ENCODE measurements around the gene LSAMP.

Gene LSAMP

GRCh38 chr3:116260491-116260890, 184.8 kb downstream of the LSAMP start:
- Histone ChIP-seq H3K27me3 (ENCODE audit: insufficient read depth, poor library complexity, severe bottlenecking) (peaks cover 12% of the 10 kb centered on the region), H3K9me3 (ENCODE audit: severe bottlenecking) (no peaks in the 10 kb centered on the region), H3K4me1 (ENCODE audit: insufficient read depth, poor library complexity, severe bottlenecking) (no peaks in the 10 kb centered on the region), H3K4me3 (ENCODE audit: severe bottlenecking) (no peak overlapping the region), H3K27ac (ENCODE audit: poor library complexity, severe bottlenecking) (no peak overlapping the region), H3K36me3 (ENCODE audit: low read depth) (no peaks in the 10 kb centered on the region)
- ATAC-seq (ENCODE audit: low read depth) (no peak), DNase-seq (ENCODE audit: low spot score) (no peak)
- TF ChIP-seq, protein P1, sequence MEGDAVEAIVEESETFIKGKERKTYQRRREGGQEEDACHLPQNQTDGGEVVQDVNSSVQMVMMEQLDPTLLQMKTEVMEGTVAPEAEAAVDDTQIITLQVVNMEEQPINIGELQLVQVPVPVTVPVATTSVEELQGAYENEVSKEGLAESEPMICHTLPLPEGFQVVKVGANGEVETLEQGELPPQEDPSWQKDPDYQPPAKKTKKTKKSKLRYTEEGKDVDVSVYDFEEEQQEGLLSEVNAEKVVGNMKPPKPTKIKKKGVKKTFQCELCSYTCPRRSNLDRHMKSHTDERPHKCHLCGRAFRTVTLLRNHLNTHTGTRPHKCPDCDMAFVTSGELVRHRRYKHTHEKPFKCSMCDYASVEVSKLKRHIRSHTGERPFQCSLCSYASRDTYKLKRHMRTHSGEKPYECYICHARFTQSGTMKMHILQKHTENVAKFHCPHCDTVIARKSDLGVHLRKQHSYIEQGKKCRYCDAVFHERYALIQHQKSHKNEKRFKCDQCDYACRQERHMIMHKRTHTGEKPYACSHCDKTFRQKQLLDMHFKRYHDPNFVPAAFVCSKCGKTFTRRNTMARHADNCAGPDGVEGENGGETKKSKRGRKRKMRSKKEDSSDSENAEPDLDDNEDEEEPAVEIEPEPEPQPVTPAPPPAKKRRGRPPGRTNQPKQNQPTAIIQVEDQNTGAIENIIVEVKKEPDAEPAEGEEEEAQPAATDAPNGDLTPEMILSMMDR (IDR thresholded peaks at IDR 0.05; ENCODE audit: poor library complexity, severe bottlenecking) = no peak

DNA sequence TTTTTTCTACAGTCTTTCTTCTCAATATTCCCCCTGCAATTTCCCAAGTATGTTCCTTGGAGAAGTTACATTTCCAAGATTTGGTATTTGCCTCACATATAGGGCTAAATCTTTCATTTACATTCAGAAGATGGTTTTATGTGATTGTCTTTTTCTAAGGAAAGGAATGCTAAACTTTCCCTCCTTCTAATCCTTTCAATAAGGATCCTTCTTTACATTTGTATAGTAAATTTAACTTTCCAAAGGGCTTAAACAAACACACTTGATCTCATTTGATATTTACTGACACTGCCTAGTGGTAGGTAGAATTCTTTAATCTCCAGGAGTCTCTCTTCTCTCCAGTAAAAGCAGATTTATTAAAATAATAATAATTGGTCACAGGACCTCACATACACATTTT, 185.3 kb downstream of the LSAMP start:
- TF ChIP-seq, protein P1 (IDR thresholded peaks at IDR 0.05; ENCODE audit: poor library complexity, severe bottlenecking) = no peak
- no peak overlapping the region for H3K4me3 ChIP-seq (ENCODE audit: severe bottlenecking)
- no peak overlapping the region for H3K27ac ChIP-seq (ENCODE audit: poor library complexity, severe bottlenecking)
- no peak for ATAC-seq (ENCODE audit: low read depth)
- H3K9me3 ChIP-seq (ENCODE audit: severe bottlenecking) = no peaks in the 10 kb centered on the region
- peaks cover 12% of the 10 kb centered on the region for H3K27me3 ChIP-seq (ENCODE audit: insufficient read depth, poor library complexity, severe bottlenecking)
- DNase-seq (ENCODE audit: low spot score) = no peak
- no peaks in the 10 kb centered on the region for H3K36me3 ChIP-seq (ENCODE audit: low read depth)
- H3K4me1 ChIP-seq (ENCODE audit: insufficient read depth, poor library complexity, severe bottlenecking) = no peaks in the 10 kb centered on the region

GRCh38 chr3:116256843-116257485, 188.3 kb downstream of the LSAMP start:
- Histone ChIP-seq H3K27me3 (ENCODE audit: insufficient read depth, poor library complexity, severe bottlenecking) (peaks cover 12% of the 10 kb centered on the region), H3K36me3 (ENCODE audit: low read depth) (no peaks in the 10 kb centered on the region), H3K27ac (ENCODE audit: poor library complexity, severe bottlenecking) (no peak overlapping the region), H3K4me3 (ENCODE audit: severe bottlenecking) (no peak overlapping the region), H3K9me3 (ENCODE audit: severe bottlenecking) (no peaks in the 10 kb centered on the region), H3K4me1 (ENCODE audit: insufficient read depth, poor library complexity, severe bottlenecking) (no peaks in the 10 kb centered on the region)
- ATAC-seq (ENCODE audit: low read depth) (no peak), DNase-seq (ENCODE audit: low spot score) (no peak)
- TF ChIP-seq, protein P1 (IDR thresholded peaks at IDR 0.05; ENCODE audit: poor library complexity, severe bottlenecking) = no peak

DNA sequence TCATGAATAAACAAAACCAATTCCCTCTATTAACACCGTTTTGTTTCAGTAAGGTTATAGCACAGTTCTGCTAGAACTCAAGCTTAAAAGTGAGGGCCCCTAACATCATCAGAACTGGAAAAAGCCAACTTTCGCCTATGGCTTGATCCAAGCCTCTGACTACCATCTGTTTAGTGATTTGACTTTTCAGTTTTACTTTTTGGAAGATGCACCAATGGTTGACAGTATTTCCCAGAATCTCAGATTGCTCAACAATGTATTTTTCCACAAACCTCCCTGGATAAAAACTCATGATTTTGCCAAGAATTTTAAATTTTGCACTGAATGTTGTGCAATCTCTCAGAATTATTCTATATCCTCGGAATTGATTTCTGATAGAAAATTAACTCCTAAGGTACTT, 190.7 kb downstream of the LSAMP start:
- DNase-seq (ENCODE audit: low spot score) (no peak), ATAC-seq (ENCODE audit: low read depth) (no peak)
- Histone ChIP-seq H3K36me3 (ENCODE audit: low read depth) (no peaks in the 10 kb centered on the region), H3K9me3 (ENCODE audit: severe bottlenecking) (no peaks in the 10 kb centered on the region), H3K27me3 (ENCODE audit: insufficient read depth, poor library complexity, severe bottlenecking) (peaks cover 12% of the 10 kb centered on the region), H3K4me1 (ENCODE audit: insufficient read depth, poor library complexity, severe bottlenecking) (no peaks in the 10 kb centered on the region), H3K4me3 (ENCODE audit: severe bottlenecking) (no peak overlapping the region), H3K27ac (ENCODE audit: poor library complexity, severe bottlenecking) (no peak overlapping the region)
- TF ChIP-seq, protein P1 (IDR thresholded peaks at IDR 0.05; ENCODE audit: poor library complexity, severe bottlenecking) = no peak

- Histone ChIP-seq H3K27me3 (ENCODE audit: insufficient read depth, poor library complexity, severe bottlenecking) (peaks cover 4% of the 10 kb centered on the region), H3K36me3 (ENCODE audit: low read depth) (no peaks in the 10 kb centered on the region), H3K27ac (ENCODE audit: poor library complexity, severe bottlenecking) (no peak overlapping the region), H3K4me1 (ENCODE audit: insufficient read depth, poor library complexity, severe bottlenecking) (no peaks in the 10 kb centered on the region), H3K9me3 (ENCODE audit: severe bottlenecking) (no peaks in the 10 kb centered on the region), H3K4me3 (ENCODE audit: severe bottlenecking) (no peak overlapping the region)
- TF ChIP-seq, protein P1 (IDR thresholded peaks at IDR 0.05; ENCODE audit: poor library complexity, severe bottlenecking) = no peak
- DNase-seq (ENCODE audit: low spot score) = no peak
- no peak for ATAC-seq (ENCODE audit: low read depth)
Observed at GRCh38 chr3:116253511-116253910, 191.8 kb downstream of the LSAMP start.

All from RWPE2 (cell line).